Measurements from ENCODE around the gene HRK. TPM values are rescaled to one million over a fixed set of nuclear protein-coding genes. Genes with fewer than 3 reads are reported as not detected.

Gene HRK
- total RNA-seq, 1 donor from 2014 or later: 2.1 TPM

DNA sequence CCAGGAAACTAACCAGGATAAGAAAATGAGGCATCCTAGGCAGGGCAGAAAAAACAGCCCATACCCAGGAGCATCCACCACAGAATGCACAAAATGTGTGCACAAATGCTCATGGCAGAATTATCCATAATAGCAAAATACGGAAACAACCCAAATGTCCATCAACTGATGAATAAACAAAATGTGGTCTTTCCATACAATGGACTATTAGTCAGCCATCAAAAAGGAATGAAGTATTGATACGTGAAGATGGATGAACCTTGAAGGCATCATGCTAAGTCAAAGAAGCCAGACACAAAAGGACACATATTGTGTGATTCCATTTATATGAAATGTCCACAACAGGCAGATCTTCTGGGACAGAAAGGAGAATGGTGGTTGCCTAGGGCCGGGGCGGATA is 19.1 kb downstream of the HRK start:
- H4K20me1 ChIP-seq (ENCODE audit: insufficient read depth, low read length): no peaks in the 10 kb centered on the region
- H3K27ac Mint-ChIP-seq (ENCODE audit: unreplicated experiment): no peak overlapping the region
- FAIRE-seq (no peak), DNase-seq (ENCODE audit: low read depth) (no peak)
- TF ChIP-seq, protein P1, sequence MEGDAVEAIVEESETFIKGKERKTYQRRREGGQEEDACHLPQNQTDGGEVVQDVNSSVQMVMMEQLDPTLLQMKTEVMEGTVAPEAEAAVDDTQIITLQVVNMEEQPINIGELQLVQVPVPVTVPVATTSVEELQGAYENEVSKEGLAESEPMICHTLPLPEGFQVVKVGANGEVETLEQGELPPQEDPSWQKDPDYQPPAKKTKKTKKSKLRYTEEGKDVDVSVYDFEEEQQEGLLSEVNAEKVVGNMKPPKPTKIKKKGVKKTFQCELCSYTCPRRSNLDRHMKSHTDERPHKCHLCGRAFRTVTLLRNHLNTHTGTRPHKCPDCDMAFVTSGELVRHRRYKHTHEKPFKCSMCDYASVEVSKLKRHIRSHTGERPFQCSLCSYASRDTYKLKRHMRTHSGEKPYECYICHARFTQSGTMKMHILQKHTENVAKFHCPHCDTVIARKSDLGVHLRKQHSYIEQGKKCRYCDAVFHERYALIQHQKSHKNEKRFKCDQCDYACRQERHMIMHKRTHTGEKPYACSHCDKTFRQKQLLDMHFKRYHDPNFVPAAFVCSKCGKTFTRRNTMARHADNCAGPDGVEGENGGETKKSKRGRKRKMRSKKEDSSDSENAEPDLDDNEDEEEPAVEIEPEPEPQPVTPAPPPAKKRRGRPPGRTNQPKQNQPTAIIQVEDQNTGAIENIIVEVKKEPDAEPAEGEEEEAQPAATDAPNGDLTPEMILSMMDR (IDR thresholded peaks at IDR 0.05; ENCODE audit: insufficient read depth, low read depth, low read length): no peak
- no peak for TF ChIP-seq EZH2 (IDR thresholded peaks at IDR 0.05; ENCODE audit: insufficient read depth, low read length)
- peaks cover 23% of the 10 kb centered on the region for H3K4me1 ChIP-seq (ENCODE audit: insufficient read depth, low read length)
- H3K9ac ChIP-seq (ENCODE audit: low read length): no peak overlapping the region
- peaks cover 12% of the 10 kb centered on the region for H3K27me3 ChIP-seq (ENCODE audit: insufficient read depth, low read length)
- H3K27ac ChIP-seq (ENCODE audit: low read depth, low read length): no peak overlapping the region
- no peaks in the 10 kb centered on the region for H3K79me2 ChIP-seq (ENCODE audit: insufficient read depth, low read length)
- peaks cover 35% of the 10 kb centered on the region for H3K4me1 Mint-ChIP-seq (ENCODE audit: low read depth, unreplicated experiment)
- H3K4me3 ChIP-seq (ENCODE audit: insufficient read depth, low read depth, low read length): no peak overlapping the region
- H3K4me3 Mint-ChIP-seq (ENCODE audit: unreplicated experiment): no peak overlapping the region
- H3K9me3 ChIP-seq (ENCODE audit: insufficient read depth, low read depth, low read length): no peaks in the 10 kb centered on the region
- no peaks in the 10 kb centered on the region for H3K27me3 Mint-ChIP-seq (ENCODE audit: low read depth, unreplicated experiment)
- no peak overlapping the region for H3K4me2 ChIP-seq (ENCODE audit: low read length)
- peaks cover 3% of the 10 kb centered on the region for H3K9me3 Mint-ChIP-seq (ENCODE audit: unreplicated experiment)
- H3K36me3 Mint-ChIP-seq (ENCODE audit: low read depth, unreplicated experiment): no peaks in the 10 kb centered on the region
- no peaks in the 10 kb centered on the region for H3K36me3 ChIP-seq (ENCODE audit: insufficient read depth, low read length)
- no peak overlapping the region for H2AFZ ChIP-seq (ENCODE audit: low read depth, low read length)

DNA sequence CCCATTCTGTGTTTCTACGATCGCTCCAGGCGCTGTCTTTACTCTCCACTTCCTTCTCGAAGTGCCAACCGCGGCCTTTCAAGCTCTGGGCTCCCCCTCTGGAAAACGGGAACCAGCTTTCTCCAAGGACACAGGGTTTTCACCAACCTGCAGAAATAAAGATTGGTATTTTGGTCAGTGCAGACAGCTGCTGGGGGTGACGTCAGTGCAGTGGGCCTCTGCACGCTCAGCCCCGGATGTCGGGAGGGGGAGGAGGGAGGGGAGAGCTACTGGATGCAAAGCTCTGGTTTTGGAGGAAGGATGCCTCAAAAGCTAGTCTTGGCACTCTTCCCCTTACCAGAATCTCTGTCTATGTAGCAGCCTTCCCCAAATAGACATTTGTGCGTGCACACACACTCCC is 19.9 kb downstream of the HRK start:
- DNase-seq (ENCODE audit: low read depth): peak; percentile 72
- FAIRE-seq: no peak
- H3K4me3 Mint-ChIP-seq (ENCODE audit: unreplicated experiment): no peak overlapping the region
- peak overlapping the region; percentile 55 for H3K4me2 ChIP-seq (ENCODE audit: low read length)
- H3K4me1 Mint-ChIP-seq (ENCODE audit: low read depth, unreplicated experiment): peaks cover 35% of the 10 kb centered on the region
- H3K9me3 Mint-ChIP-seq (ENCODE audit: unreplicated experiment): peaks cover 3% of the 10 kb centered on the region
- peaks cover 12% of the 10 kb centered on the region for H3K27me3 ChIP-seq (ENCODE audit: insufficient read depth, low read length)
- no peaks in the 10 kb centered on the region for H3K79me2 ChIP-seq (ENCODE audit: insufficient read depth, low read length)
- H2AFZ ChIP-seq (ENCODE audit: low read depth, low read length): peak overlapping the region; percentile 13
- peaks cover 5% of the 10 kb centered on the region for H3K27me3 Mint-ChIP-seq (ENCODE audit: low read depth, unreplicated experiment)
- no peaks in the 10 kb centered on the region for H4K20me1 ChIP-seq (ENCODE audit: insufficient read depth, low read length)
- no peak for TF ChIP-seq EZH2 (IDR thresholded peaks at IDR 0.05; ENCODE audit: insufficient read depth, low read length)
- TF ChIP-seq, protein P1 (IDR thresholded peaks at IDR 0.05; ENCODE audit: insufficient read depth, low read depth, low read length): no peak
- H3K4me1 ChIP-seq (ENCODE audit: insufficient read depth, low read length): peaks cover 23% of the 10 kb centered on the region
- H3K27ac ChIP-seq (ENCODE audit: low read depth, low read length): no peak overlapping the region
- no peak overlapping the region for H3K4me3 ChIP-seq (ENCODE audit: insufficient read depth, low read depth, low read length)
- H3K9ac ChIP-seq (ENCODE audit: low read length): no peak overlapping the region
- no peaks in the 10 kb centered on the region for H3K36me3 Mint-ChIP-seq (ENCODE audit: low read depth, unreplicated experiment)
- H3K27ac Mint-ChIP-seq (ENCODE audit: unreplicated experiment): peak overlapping the region; percentile 26
- H3K9me3 ChIP-seq (ENCODE audit: insufficient read depth, low read depth, low read length): no peaks in the 10 kb centered on the region
- no peaks in the 10 kb centered on the region for H3K36me3 ChIP-seq (ENCODE audit: insufficient read depth, low read length)

DNA sequence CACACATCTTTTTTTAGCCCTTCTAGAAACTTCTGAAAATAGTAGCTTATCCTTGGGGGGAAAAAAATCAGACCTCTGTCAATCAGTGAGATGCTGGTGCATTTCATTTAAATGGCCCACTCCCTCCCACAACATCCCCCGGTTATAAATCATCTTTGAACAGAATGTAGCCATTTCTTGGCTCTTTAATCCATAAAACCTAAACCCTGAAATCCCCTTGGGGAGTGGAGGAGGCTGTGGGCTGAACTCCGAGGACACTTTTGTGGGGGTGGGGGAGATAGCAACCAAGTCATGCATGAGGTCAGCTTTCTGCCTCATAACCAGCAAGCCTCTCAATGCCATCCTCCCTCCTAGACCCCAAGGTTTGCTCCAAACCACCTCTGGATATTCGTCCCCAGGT is 21.0 kb downstream of the HRK start:
- peaks cover 3% of the 10 kb centered on the region for H3K9me3 Mint-ChIP-seq (ENCODE audit: unreplicated experiment)
- Histone ChIP-seq H4K20me1 (ENCODE audit: insufficient read depth, low read length) (no peaks in the 10 kb centered on the region), H3K4me1 (ENCODE audit: insufficient read depth, low read length) (peaks cover 23% of the 10 kb centered on the region), H3K9me3 (ENCODE audit: insufficient read depth, low read depth, low read length) (no peaks in the 10 kb centered on the region), H3K36me3 (ENCODE audit: insufficient read depth, low read length) (no peaks in the 10 kb centered on the region), H2AFZ (ENCODE audit: low read depth, low read length) (no peak overlapping the region), H3K27me3 (ENCODE audit: insufficient read depth, low read length) (peaks cover 12% of the 10 kb centered on the region), H3K79me2 (ENCODE audit: insufficient read depth, low read length) (no peaks in the 10 kb centered on the region), H3K27ac (ENCODE audit: low read depth, low read length) (no peak overlapping the region), H3K4me2 (ENCODE audit: low read length) (no peak overlapping the region), H3K9ac (ENCODE audit: low read length) (no peak overlapping the region), H3K4me3 (ENCODE audit: insufficient read depth, low read depth, low read length) (no peak overlapping the region)
- TF ChIP-seq, protein P1 (IDR thresholded peaks at IDR 0.05; ENCODE audit: insufficient read depth, low read depth, low read length): no peak
- TF ChIP-seq EZH2 (IDR thresholded peaks at IDR 0.05; ENCODE audit: insufficient read depth, low read length): no peak
- FAIRE-seq (no peak), DNase-seq (ENCODE audit: low read depth) (no peak)
- H3K4me1 Mint-ChIP-seq (ENCODE audit: low read depth, unreplicated experiment): peaks cover 35% of the 10 kb centered on the region
- no peak overlapping the region for H3K27ac Mint-ChIP-seq (ENCODE audit: unreplicated experiment)
- H3K36me3 Mint-ChIP-seq (ENCODE audit: low read depth, unreplicated experiment): no peaks in the 10 kb centered on the region
- H3K27me3 Mint-ChIP-seq (ENCODE audit: low read depth, unreplicated experiment): peaks cover 5% of the 10 kb centered on the region
- H3K4me3 Mint-ChIP-seq (ENCODE audit: unreplicated experiment): no peak overlapping the region

All from astrocyte (in vitro differentiated cells and primary cell).